Fibroblast of skin of right quadriceps (primary cell): ENCODE data around the gene ORMDL2.
A peak's percentile ranks its signal among the peaks of the same experiment; 100 is the strongest.

Experiments
- DNase-seq: peaks from one replicate; pipeline ENCODE4 v3.0.0-alpha.2; 2013

Gene ORMDL2, protein sequence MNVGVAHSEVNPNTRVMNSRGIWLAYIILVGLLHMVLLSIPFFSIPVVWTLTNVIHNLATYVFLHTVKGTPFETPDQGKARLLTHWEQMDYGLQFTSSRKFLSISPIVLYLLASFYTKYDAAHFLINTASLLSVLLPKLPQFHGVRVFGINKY

DNA sequence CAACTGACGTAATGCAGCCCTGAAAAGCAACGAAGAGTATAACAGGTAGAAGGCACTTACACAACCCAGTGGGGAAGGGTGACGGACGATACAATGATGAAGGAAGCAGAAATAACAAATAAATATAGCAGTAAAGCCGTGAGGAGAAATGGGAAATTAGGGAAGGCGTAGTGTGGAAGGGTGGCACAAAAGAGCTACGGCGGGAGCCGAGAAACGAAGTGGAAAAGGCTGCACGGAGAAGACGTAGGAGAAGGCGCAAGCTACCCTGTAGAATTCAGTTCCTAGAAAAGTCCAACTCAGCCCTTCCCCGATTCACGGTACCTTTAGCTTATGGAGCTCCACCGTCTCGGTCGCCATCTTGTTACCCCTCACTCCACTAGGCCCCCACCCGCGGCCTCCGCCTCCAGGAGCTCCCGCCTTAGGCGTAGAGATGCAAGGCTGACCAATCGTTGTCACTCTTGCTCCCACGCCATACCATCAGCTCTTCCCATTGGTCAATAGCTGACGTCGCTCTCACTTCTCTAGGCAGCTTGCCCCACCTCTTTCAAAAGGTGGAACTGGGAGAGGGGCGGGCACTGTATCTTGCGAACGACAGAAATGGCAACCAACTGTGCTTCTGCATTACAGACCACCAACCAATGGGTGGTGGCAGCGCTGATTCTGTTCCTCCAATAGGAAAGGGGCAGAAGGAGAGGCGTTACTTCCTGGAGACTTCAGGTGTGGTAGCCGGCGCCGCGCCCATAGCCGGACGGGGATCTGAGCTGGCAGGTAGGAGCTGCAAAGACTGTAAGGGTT is at the start of gene ORMDL2, which contains the start of gene SARNP:
Gene ORMDL2, plus strand, starts transcription at position 697 of the 795 bp plus-strand sequence. CDS start 959 bp downstream, outside the sequence.
Gene SARNP, minus strand, starts transcription at position 380 of the 795 bp plus-strand sequence. Its CDS starts 23 bp downstream, at position 357.
- DNase-seq: peak; percentile 100

DNA sequence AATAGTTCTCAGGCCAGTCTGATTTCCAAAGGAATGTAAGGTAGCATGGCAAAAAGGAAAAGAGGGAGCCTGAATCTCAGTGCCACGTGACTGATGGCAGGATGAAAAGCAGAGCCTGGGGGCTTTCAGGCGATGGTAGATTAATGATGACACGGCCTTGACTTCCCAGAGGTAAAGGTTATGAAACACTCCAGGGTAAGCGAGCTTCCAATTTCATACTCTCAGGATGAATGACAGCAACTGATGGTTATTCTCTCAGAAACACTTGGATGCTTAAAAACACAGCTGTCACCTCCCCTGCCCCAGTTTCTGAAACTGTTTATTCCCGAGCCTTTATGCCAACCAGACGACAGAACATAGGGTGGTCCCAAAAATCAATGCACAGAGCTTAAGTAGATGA is 46.1 kb upstream of the ORMDL2 start:
- no peak for DNase-seq

DNA sequence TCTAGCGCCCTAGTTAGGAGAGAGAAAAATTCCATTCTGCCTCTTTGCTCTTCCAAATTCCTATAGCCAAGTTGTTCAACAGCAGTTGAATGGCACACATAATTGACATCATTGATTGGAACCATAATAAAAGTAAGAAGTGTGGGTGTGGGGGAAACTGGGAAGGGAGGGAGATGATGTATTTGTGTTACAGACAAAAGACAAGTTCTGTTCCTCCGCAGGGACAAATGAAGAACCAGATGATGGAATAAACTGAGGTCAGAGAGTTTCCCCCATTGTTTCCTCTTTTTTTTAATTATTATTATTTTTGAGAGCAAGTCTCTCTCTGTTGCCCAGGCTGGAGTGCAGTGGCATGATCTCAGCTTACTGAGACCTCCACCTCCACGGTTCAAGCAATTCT is 40.0 kb upstream of the ORMDL2 start:
- DNase-seq: no peak

DNA sequence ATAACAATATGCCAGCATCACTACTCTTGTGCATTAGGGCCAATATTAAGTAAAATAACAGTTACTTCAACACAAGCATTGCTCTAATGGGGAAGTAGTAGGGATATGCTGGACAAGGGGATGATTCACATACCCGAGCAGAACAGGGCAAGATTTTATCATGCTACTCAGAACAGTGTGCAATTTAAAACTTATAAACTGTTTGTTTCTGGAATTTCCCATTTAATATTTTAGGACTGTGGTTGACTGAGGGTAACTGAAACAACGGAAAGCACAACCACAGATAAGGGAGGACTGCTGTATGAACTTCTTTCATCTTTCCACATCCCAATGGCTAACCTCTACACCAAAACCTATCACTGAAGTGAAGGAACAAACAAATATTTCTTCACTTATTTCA is 37.2 kb upstream of the ORMDL2 start:
- no peak for DNase-seq

DNA sequence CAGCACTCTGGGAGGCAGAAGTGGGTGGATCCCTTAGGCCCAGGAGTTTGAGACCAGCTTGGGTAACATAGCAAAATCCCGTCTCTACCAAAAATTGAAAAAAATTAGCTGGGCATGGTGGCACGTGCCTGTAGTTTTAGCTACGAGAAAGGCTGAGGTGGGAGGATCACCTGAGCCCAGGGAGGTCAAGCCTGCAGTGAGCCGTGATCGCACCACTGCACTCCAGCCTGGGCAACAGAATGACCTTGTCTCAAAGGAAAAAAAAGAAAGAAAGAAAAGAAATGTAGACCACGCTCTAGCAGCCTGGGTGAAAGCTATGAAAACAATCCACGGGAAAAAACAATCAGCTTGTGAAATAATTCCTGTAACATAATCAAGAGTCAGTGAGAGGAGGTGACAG is 29.3 kb upstream of the ORMDL2 start:
- no peak for DNase-seq

DNA sequence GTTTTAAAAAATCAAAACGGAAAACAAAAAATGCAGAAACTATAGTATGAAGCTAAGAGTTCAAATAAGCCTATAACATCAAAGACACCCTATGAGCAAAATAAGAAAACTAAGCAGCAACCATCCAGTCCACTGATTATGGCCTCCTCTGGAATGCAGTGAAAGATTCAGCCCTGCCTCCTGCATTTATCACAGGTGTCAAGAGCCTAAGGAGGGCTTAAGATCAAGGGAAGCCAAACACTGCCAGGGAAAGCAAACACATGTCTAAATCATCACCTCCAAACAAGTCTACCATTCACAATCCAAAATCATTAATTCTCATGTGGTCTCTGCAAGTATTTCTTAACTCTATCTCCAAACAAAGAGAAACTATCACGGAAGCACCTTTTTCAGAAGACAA is 28.7 kb upstream of the ORMDL2 start:
- DNase-seq: no peak

DNA sequence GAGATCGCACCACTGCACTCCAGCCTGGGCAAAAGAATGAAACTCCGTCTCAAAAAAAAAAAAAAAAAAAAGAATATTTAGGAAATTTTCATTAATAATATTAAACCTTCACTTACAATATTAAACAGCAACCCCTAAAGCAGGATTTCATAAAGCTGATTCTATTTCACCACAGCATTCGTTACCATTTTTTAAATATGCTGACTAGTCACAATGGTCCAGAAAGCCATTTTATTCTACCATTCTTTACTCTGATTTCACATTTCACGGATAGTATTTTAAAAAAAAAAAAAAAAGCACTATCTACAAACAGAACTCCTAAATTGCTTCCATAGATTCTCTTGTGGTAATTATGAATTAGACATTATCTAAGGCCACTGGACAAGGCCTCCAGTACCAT is 27.9 kb upstream of the ORMDL2 start:
- DNase-seq: no peak

DNA sequence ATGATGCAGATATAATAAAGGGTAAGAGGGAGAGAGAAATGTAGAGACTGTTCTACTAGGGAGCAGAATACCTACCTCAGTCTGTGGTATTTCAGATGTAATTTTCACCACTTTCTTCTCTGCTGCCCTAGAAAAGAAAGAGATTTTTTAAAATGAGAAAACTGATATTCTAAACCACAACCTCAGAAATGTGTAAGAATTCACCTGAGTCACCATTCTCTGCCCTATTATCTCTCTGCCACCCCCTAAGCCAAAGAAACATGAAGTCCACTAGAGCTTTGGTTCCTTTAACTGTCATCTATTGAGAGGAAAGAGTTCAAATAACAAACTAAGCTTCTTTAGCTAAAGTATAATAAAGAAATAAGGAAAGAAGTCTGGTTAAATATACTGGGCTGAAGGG is 21.9 kb upstream of the ORMDL2 start:
- DNase-seq: no peak

DNA sequence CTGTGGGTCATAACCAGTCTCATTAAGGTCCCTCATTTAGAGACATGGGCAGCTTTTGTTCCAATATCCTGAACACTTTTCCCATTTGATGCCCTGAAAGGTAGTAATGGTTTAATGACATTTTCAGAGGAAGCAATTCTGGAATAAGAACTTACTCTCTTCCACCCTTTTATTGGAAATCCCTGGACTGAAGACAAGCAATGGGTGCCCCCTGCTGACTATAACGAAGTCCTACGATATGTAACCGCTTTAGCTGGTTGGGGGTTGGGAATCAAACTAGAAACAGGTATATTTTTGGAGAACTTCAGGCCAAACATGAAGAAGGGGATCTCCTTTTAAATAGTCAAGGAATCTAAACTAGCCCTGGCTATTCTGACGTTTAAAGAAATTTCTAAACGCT is 20.8 kb upstream of the ORMDL2 start:
- peak; percentile 48 for DNase-seq

DNA sequence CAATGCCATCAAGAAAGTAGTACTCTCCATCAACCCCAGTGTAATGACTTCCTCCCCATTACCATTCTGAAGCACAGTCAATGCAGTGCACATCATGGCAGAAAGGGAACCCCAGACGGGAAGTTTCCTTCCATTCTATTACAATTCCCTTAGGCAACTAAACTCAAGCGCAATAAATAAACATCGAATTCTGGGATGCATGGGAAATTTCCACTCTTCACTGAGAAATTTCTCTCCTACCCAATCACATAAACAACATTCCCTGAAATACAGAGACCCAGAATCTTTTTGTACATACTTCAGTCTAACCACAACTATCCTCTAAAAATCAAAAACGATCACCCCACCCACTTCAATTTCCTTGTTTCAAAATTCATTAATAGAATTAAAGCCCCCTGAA is 20.3 kb upstream of the ORMDL2 start:
- DNase-seq: no peak

DNA sequence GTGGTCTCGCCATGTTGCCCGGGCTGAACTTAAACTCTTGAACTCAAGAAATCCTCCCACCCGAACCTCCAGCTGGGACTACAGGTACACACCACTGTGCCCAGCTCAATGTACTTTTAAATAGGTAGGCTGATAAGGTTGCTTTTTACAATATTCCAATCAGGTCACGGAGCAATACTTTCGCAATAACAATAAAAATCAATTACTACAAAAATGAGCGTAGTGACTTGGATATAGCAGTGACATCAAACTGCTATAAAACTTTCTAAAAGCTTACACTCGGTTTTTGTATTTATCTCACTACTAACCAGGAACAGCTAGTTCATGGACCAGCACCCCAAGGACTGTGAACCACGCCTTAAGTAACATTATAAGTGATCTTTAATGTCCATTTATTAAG is 10.9 kb upstream of the ORMDL2 start:
- no peak for DNase-seq

DNA sequence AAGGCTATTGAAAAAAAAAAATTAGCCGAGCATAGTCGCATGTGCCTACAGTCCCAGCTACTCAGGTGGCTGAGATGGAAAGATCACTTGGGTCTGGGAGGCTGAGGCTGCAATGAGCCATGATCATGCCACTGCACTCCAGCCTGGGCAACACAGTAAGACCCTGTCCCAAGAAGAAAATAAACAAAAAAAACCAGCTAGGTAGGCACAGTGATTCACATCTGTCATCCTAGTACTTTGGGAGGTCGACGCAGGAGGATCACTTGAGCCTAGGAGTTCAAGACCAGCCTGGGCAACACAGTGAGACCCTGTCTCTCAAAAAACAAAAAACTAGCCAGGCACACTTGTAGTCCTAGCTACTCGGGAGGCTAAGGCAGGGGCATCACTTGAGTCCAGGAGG is 8.6 kb upstream of the ORMDL2 start:
- no peak for DNase-seq

DNA sequence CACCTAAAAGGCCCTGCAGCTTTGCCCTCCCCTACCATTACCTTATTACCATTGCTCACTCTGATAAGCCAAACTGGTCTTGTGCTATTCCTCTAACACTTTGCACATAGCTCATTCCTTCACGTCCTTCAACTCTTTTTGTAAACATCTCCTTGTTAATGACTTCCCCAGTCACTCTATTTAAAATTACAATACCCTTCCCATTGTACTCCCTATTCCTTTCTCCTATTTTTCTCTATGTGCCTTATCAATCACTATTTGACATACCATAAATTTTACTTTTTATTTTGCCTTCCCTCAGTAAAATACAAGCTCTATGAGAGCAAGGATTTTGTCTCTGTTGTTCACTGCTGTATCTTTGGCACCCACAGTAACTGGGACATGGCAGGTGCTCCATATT is 5.8 kb upstream of the ORMDL2 start:
- DNase-seq: no peak

DNA sequence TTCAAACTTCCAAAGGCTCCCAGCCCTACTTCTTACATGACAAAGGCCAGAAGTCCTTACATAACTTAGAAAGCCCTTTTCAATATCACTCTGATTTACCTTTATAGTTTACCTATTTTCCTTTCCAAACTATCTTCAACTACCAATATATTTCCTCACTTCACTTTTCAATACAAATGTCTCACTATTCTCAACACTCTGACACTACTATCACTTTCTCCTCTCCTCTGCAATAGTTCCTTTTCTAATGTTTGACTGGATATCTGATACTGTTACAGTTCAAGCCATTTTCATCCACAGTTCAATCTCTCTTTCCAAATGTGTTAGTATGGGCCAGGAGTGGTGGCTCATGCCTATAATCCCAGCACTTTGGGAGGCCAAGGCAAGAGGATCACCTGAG is 3.6 kb upstream of the ORMDL2 start:
- DNase-seq: no peak

DNA sequence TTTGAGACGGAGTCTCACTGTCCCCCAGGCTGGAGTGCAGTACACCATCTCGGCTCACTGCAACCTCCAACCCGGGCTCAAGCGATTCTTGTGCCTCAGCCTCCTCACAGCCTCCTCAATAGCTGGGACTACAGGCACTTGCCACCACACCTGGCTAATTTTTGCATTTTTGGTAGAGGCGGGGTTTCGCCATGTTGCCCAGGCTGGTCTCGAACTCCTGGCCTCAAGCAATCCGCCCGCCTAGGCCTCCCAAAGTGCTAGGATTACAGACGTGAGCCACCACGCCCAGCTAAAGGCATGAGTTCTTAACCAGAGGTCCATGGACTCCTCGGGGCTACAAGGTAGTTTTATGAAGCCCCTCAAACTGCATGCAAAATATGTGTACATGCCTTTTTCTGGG is 2.4 kb upstream of the ORMDL2 start:
- no peak for DNase-seq

DNA sequence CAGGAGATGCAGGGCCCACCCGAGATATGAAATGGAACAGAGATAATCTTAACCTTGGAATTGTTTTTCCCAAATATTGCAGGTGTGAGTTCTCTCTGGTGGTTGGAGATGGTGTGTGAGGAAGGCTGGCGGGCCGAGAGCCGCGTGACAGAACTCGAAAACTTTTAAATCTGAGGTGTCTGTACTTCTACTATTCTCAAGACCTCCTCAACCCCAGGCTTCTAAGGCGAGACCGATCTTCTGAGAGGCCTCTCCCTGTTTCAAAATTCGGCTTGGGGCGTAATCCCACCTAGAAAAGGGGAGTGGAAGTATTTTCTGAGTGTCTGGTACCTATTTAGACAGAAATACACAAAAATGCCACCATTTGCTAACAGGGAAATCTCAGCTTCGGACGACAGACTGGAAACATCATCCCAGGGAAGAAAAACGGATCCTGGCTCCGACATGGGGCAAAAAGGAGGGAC is 928 bp upstream of the ORMDL2 start:
- no peak for DNase-seq

DNA sequence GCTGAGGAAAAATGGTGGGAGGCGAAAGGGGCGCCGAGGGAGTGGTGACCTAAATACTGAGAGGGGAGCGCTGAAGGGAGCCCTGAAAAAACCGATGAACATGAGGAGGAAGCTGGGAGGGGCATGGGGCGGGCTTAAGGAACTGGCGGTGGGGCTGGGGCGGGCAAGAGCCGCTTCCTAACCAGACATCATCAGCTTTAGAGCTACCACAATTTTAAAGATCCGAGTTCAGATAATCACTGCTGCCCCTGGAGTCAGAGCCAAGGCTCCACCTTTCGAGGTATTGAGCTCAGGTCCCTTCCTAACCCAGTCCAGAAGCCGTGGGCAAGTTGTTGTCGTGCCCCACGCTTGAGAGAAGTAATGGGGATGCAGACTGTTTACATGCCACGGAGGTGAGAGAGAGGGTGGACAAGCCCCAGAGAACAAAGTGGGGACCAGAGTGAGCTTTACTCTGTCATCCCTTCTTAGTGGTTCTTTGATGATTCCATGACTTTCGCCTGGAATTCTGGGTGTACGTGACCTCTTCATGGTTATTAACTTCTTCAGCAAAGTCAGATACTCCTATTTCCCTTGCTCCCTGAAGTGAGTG is 393 bp downstream of the ORMDL2 start:
- DNase-seq: no peak

DNA sequence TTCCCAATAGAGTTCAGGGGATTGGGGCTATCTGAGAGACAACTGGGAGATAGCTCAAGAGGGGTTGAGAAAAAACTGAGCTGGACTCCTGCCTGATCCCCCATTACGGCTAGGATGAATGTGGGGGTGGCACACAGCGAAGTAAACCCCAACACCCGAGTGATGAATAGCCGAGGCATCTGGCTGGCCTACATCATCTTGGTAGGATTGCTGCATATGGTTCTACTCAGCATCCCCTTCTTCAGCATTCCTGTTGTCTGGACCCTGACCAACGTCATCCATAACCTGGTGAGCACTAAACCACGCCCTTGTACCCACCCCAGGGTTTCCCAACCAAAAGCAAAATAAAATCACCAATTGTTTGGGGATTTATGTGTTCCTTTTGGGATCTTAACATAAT is 1.0 kb downstream of the ORMDL2 start:
- peak; percentile 35 for DNase-seq

DNA sequence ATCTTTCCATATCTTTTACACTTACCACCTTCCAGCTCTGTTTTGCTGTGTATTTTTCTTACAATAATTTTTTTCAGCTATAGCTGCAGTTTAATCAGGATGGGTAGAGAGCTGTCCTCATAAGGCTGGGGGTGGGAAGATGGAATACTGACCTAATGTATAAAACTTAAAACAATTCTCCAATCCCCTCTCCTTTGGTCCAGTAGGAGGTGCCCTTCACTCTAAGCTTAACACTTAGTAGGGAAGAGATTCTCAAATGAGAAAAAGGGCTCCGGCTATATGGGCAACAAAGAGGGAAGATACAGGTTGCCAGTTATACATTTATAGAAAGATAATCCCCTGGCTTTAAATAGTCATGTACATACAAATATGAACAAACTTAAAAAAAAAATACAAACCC is 2.8 kb downstream of the ORMDL2 start:
- no peak for DNase-seq

DNA sequence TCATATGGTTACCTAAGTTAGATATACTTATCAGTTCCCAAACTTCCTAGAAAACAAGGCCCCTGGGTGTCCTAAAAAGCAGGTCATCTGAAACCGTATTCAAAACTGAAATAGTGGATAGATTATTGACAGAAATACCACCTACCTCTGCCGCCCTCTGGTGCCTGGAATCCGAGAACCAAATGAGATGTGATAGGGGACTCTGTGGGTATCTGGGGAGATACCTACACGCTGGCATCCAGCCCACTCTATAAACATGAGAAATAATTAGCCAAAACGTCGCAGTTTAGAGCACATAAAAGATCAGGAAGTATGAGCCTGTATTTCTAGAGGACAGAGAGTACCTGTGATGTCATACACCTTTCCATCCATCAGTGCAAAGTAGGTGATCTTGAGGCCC is 4.4 kb downstream of the ORMDL2 start:
- no peak for DNase-seq

DNA sequence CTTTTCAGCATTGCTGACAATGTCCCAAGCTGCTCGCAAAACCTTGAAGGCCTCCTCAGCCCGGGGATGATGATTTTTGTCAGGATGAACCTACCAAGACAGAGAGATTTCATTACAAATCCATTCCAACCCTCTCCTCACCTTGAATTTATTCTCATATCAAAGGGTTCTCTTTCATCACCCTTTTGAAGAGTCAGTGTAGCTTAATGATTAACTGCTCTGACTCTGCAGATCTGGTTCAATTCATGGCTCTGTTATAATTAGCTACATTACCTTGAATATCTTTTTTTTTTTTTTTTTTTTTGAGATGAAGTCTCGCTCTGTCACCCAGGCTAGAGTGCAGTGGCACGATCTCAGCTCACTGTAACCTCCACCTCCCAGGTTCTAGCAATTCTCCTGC is 5.6 kb downstream of the ORMDL2 start:
- DNase-seq: no peak

DNA sequence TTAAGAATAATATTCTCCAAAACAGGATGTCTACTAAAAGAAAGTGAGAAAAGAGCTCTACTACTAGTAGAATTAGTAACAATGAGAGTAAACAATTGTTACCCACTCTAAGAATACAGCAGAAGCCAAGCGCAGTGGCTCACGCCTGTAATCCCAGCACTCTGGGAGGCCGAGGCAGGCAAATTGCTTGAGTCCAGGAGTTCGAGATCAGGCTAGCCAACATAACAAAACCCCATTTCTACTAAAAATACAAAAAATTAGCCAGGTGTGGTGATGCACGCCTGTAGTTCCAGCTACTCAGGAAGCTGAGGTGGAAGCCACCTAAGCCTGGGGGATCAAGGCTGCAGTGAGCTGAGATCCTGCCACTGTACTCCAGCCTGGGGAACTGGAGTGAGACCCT is 6.9 kb downstream of the ORMDL2 start:
- DNase-seq: no peak

DNA sequence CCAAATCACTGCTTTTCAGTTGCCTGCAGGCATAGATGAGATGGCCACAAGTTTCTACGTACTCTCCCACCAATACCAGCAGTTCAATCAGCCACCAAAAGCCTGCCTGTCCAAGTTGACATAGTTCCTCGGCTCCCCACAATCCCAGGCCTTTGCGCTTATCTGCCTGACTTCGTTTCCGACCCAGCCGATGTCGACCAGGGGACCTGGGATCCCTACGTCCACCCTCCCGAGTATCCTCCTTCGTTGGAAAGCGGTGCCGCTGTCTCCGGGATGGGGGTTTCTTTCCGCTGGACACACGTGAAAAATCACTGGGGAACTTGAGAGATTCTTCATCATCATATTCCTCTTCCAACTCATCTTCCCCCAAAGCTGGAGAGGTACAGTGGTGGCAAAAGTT is 10.0 kb downstream of the ORMDL2 start:
- DNase-seq: no peak

DNA sequence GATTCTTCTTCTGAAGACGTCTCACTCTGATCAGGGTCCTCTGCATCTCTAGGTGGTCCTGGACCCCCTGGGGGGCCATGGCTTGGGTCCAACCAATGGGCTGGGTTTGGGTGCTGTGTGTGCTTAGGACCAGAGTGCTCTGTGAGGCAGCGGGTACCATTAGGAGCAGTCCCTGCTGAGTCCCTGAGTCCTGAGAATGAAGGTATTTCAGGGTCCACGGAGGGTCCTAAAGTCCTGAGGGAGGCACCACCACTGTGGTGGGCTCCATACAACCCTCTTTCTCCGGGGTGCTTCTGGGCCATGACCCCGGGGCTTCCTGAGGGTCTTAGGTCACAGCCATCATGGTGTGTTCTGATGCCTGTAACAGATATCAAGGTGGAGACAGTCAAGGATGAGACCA is 10.5 kb downstream of the ORMDL2 start:
- no peak for DNase-seq
